ENCODE data around the gene RPTOR.
A peak's percentile ranks its signal among the peaks of the same experiment; 100 is the strongest.

Gene RPTOR

DNA sequence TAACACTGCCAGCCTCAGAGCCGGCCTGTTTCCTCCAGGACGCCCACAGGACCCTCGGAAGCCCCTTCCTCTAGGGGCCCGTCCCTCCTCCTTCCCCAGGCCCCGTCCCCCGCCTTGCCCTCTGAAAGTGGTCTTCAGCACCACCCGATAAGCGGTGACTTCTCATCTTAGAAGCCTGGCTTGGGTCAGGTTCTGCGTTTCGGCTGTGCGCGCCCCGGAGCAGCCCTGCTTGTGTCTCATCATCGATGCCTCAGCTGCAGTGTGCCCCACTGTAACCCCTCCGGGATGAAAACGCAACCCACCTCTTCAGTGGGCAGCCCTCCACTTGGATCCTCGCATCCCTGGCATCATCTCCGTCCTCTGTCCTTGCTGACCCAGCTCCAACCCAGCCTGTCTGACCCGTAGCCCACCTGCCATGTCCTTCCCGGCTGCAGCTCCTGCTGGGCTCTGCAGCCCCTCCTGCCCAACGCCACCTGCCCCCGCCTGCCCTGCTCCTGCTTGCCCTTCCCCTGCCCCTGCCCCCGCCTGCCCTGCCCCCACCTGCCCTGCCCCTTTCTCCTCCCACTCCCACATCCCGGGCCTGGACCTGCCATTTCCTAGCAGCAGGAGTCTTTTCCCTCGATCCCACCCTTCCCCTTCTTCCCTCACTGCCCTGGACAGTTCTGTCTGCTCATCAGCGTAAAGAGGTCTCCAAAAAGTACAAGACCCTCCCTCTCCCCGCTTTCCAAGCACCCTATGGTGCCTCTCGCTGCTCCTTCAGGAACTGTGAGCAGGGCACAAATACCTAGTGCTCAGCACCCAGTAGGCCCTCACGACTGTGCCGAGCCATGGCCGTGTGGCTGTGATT lies 334.5 kb downstream of the RPTOR start:
- no peak for DNase-seq (ENCODE audit: low read depth)

DNA sequence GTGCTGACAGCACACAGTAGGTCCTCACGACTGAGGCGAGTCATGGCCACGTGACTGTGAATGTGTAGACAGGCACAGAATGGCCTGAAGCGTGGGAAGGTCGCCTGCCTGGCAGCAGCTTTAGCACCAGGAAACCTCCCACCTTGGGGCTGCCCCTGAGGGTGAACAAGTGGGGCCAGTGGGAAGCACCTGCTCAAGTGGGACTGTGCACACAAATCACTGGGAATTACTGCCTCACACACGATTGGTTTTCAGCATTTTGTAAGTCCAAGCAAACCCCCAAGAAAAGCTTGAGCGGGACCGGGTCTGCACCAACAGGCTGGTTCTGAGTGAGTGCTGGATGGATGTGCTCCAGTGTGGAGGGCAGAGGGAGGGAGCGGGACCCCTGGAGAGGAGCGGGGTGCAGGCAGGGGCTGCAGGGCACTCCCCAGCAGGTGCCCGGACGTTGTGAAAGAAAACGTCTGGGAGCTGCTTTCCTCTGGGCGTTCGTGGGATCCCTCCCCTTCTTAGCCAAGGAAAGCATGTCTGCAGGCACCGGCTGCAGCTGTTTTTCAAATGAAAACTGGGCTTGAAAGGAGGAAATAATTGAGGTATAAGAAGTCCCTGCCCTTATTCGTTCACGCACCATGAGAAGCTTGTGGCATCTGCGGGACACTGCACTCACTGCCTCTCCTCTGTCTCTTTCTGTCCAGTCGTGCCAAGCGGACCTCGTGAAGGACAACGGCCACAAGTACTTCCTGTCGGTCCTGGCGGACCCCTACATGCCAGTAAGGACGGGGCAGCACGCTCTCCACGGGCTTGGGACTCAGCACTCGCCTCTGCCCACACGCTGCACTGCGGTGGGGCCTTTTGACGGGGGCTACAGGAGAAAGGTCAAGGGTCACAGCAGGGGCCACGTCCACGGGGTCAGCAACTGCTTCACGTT lies 335.3 kb downstream of the RPTOR start:
- DNase-seq (ENCODE audit: low read depth) = no peak

DNA sequence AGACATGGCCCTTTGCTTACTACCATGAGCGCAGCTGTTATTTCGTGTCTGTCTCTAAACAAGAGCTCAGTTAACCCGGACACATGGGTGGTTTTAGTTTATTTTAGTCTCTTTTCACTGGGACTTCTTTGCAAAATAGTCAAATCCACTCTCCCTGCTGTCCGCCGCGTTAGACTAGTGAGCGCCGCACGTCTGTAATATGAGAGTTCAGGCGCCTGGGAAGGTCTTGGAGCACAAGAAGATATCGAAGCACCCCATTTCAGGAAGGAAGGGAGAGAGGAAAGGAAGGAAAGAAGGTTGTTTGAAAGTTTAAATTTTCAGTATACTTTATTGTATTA lies 336.0 kb downstream of the RPTOR start:
- DNase-seq (ENCODE audit: low read depth) = no peak

DNA sequence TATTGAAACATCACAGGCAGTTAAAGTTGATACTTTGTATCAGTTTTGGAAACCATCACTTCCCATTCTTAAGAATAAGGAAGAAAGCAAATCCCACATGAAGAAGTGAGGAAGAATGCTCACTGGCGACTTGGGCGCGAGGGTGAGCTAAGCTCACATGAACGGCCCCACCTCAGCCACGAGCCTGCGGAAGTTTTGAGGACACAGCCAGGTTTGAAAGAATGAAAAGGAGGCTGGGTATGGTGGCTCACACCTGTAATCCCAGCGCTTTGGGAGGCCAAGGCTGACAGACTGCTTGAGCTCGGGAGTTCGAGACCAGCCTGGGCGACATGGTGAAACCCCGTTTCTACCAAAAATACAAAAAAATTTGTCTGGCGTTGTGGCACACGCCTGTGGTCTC lies 336.7 kb downstream of the RPTOR start:
- DNase-seq (ENCODE audit: low read depth) = no peak

DNA sequence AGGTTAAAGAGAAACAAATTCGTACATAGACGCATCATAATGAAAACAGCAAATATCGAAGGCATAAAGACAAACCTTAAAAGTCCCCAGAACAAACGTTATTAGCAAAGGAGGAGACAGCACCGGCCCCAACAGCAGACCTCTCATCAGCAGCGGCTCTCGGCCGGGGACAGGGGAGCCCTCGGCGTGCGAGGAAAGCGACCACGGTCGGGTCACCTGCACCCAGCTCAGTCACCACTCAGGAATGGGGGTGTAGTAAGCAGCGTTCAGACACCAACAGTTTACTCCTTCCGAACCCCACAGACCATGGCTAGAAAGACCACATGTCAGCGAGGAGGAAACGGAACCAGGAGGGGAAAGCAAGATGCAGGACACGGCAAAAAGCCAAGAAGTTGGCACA lies 337.7 kb downstream of the RPTOR start:
- no peak for DNase-seq (ENCODE audit: low read depth)

DNA sequence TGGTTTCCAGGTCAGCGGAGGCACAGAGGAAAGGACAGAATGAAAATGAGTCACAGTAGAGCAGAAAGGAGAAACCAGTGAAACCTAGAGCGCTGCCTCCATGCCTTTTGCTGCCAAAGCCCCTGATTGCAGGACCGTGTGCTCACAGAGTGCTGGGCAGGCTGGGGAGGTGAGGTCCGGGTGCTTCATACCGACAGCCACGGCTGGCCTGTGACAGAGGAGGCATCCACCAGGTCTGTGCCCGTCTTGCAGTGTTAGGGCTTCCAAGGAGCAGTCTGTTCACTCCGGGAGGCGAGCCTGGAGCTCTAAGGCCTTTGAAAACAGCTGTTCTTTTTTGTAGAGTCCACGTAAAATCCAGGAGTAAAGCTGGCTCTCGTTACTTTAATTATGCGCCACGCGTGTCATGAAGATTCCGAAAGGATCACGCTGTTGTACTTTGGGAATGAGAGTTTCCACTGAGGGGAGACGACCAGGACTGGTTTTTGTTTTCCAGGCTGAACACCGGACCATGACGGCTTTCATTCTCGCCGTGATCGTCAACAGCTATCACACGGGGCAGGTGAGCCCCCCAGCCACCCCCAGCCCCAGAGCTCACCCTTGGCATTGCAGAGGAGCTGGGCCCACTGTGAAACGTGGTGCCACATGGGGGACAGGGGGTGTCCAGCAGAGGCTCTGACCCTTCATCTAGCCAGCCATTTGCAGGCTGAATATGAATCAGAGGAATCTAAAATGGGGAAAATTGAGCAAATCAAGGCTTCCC lies 338.5 kb downstream of the RPTOR start:
- no peak for DNase-seq (ENCODE audit: low read depth)

DNA sequence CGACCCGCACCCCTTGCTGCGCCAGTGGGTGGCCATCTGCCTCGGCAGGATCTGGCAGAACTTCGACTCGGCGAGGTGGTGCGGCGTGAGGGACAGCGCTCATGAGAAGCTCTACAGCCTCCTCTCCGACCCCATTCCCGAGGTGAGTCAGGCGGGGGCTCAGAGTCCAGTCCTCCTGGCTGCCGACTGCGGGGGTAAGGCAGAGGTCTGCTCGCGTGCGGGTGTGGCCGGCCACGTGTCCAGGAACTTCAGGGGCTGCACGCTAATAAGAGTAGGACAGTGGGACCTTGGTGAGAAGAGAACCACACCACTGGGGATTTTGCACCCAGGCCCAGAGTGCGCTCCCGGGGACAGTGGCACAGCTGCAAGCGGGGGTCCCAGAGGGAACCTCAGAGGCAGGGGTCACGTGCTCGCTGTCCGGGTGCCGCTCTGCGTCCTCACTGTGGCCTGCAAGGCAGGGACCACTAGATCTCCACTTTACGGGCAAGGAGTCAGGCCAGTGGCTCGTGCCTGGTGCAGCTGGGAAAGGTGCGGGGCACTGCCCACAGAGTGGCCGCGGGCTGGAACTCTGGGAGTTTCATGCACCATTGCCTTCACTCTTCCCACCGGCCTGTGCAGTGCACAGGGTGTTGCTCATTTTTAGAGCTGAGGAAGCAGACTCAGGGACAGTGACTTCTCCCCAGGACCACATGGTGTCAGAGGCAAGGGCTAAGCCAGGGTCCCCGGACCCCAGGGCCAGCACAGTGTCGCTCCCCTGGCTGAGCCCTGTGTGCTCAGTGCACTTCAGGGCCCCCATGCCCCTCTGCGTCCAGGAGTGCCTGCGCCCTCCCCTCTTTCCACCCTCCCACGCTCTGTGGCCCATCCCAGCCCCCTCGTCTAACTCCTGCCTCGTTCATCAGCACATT lies 339.4 kb downstream of the RPTOR start:
- no peak for DNase-seq (ENCODE audit: low read depth)

DNA sequence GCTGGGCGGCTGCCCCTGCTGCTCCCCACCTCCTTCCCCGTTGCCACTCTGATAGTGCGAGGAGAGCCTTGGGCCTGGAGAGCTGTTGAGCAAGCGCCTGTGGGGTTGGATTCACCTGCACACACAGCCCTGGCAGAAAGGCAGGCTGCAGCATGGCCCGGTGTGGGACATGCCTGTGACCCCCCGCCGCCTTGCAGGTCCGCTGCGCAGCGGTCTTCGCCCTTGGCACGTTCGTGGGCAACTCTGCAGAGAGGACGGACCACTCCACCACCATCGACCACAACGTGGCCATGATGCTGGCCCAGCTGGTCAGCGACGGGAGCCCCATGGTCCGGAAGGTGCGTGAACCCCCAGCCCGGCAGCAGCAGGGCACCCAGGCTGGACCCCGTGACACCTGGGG lies 340.2 kb downstream of the RPTOR start:
- DNase-seq (ENCODE audit: low read depth) = no peak

DNA sequence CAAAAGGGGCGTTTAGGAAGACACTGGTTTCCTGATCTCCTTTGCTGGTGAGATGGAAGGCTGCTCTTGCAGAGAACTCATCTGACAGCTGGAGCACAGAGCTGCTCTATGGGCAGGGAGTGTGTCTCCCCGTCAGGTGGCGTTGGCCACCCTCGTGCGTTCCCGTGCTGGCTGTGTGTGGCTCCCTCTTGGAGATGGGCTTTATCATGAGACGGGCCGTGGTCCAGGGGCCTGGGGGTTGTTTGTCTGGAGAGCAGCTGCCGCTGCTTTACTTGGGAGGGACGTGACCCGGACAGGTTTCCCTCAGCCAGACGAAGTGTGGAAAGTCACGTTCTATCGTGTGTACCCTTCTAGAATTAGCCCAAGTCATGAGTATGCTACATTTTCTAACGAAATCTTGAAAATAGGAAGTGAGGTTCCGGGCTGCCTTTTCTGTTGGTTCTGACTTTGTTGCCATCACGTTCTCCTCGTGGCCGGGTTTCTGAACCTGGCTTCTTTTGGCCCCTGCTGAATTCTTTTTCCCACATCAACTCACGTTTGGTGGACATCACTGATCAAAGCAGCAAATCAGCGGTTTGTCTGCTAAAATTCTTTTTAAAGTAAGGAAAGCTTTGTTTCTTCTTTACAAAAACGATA lies 341.4 kb downstream of the RPTOR start:
- no peak for DNase-seq (ENCODE audit: low read depth)

DNA sequence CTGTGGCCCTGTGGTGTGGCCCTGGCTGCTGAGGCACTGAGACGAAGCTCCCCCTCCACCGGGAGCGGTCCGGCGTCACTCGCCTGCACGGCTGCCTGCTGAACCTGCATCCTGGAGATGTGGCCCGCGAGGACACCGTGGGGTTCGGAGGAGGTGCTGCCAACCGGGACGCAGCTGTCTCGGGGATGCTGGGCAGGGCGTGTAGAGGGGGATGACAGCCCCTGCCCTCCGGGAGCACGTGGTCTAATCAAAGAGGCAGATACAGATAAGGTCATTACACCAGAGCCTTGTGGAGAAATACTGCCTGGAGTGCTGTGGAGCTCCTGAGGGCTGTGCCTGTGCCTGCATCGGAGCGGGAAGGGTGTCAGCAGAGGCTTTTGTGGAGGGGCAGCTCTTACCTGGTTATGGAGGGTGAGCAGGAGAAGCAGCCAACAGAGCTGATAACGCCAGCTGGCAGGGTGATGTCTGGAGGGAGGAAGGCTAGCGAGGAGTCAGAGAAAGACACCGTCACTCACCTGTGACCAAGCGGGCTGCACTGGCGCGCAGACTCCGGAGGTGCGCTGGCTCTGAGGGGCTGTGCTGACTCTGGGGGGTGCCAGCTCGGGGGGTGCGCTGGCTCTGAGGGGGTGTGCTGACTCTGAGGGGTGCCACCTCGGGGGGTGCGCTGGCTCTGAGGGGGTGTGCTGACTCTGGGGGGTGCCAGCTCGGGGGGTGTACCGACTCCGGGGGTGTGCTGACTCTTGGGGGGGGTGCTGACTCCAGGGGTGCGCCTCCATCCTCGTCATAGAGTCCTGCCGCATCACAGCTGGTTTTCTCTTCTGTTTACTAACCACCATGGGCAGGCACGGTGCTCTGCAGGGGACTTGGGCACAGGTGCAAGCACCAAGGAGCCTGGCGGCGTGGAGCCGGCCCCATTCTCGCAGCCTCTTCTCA lies 342.3 kb downstream of the RPTOR start:
- no peak for DNase-seq (ENCODE audit: low read depth)

DNA sequence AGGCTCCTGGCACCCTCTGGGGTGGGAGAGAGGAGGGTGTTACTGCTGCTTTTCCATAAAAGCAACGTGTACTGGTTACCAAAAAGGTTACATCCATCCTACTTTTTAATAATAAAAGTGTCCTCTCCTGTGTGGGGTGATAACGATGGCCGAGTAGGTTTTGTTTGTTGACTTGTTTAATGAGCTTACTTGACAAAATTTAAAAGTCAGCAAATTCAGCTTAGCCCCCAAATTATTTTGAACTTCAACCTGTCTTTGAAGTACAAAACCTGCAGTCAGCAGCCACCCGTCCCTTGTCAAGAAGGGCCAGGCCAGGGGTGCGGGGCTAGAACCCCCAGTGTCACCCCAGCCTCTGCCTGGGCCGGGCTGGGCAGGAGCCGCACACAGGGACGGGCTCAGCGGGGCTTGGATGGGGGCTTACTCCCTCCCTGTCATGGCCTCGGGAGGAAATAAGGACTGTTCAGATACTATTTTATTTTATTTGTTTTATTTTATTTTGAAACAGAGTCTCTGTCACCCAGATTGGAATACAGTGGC lies 343.1 kb downstream of the RPTOR start:
- DNase-seq (ENCODE audit: low read depth) = no peak

DNA sequence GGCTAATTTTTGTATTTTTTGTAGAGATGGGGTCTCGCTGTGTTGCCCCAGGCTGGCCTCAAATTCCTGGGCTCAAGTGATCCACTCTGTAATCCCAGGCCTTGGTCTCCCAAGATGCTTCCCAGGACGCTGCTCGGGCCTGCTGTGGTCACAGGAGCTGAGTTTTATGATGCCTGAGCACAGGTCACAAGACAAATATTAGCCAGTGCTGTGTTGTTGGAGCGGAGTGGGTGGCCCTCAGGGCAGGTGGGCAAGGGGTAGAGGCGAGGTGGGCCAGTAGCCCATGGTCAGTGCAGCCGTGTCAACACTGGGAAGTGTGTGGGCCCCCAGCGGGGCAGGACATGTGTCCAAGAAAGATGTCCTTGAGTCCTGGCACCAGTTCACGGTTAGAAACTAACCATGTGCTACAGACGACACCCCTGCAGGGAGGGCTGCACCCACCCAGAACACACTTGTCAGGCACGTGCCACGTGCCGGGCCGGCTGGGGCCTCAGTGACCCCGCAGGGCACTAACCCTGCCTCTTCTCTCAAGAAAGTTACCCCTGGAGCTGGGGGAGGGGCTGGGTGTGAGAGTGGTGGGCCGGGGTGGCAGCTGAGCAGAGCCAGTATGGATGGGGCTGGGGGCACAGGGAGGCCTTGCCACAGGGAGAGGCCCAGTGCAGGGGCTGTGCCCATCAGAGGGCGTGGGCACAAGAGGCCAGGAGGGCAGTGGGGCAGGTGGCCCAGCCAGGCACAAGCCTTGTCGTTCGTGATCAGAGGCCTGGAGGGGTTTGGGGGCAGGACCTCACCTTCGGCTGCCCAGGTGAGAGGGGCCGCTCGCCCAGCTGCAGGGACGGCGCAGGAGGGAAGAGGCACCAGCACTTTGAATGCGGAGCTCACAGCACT lies 343.9 kb downstream of the RPTOR start:
- DNase-seq (ENCODE audit: low read depth) = no peak

DNA sequence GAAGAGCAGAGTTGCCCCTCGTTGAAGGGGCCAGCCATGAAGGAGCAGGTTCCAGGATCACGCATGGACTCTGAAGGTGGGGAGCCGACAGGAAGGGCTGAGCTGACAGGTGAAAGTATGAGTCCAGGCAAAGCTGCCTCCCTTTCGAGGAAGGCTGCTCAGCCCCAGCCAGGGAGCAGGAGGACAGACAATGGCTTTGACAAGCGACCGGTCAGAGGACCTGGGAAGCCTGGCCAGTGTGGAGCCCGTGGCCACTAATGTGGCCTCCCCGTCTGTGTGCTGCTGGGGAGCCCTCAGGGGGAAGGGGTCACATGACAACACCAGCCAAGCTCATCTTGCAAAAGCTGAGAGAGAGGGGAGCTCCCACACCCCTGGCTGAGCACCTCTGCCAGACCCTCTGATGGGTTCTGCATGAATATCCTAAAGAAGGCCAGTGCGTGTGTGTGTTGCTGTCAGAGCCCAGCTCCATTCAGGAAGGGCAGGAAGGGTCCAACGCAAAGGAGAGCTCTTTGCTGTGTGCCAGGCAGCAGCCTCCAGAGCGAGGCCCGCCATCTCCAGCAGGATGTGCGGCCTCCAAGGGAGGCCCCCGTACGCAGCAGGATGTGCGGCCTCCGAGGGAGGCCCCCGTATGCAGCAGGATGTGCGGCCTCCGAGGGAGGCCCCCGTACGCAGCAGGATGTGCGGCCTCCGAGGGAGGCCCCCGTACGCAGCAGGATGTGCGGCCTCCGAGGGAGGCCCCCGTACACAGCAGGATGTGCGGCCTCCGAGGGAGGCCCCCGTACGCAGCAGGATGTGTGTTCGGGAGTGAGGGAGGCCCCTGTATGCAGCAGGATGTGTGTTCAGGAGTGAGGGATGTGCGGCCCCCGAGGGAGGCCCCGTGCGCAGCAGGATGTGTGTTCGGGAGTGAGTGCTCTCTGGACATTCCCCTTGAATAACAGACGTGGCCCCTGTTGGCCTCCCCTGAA lies 344.9 kb downstream of the RPTOR start:
- no peak for DNase-seq (ENCODE audit: low read depth)

DNA sequence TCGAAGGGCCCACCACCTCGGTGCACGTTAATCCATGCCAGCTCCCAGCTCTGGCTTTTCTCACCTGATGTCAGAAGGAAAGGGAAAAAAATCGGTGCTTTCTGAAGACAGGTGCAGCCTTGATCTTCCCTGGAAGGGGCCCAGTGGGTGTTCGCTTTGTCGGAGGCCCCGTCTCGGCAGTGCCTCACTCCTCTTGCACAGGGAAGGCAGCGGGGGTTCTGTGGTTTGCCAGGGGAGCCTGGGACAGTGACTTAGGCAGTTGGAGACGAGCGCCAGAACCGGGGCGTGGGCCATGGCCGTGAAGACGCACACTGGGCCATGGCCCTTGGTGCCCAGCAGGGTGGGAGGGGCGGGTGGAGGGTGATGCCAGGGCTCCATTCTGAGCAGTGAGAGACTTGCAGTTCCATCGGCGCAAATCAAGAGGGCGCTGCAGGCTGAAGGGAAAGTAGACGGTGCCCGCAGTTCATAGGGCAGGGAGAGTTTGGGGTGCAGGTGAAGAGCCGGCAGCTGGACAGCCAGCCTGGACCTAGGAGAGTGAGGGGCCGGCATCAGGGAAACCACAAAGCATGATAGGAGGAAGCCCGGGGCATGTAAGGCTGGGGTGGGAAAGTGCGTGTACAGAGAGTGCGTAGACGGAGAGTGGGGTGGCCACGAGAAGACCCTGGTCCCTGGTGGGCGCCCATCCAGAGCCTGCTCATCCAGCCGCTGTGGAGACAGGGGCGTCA lies 345.7 kb downstream of the RPTOR start:
- peak; percentile 27 for DNase-seq (ENCODE audit: low read depth)

DNA sequence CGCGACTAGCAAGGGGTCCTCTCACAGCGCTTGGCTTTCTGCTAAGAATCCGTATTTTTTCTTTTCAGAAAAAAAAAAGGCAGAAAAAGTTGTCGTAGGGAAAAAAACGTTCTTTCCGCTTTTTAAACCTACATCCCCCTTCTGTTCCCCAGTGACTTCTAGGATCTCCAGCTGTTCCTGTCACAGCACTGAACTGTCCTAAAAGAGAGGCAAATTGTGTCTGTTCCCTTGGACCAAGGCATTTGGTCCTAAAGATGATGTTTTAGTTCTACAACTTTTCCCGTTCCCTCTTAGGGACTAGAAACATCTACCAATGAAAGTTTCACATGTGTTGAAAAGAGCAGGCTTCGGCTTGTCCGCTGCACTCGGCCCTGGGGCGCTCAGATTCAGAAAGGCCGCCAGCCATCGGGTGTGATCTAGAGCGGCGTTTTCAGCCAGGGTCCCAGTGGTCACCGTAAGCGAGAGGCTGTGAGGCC lies 346.3 kb downstream of the RPTOR start:
- DNase-seq (ENCODE audit: low read depth) = no peak

DNA sequence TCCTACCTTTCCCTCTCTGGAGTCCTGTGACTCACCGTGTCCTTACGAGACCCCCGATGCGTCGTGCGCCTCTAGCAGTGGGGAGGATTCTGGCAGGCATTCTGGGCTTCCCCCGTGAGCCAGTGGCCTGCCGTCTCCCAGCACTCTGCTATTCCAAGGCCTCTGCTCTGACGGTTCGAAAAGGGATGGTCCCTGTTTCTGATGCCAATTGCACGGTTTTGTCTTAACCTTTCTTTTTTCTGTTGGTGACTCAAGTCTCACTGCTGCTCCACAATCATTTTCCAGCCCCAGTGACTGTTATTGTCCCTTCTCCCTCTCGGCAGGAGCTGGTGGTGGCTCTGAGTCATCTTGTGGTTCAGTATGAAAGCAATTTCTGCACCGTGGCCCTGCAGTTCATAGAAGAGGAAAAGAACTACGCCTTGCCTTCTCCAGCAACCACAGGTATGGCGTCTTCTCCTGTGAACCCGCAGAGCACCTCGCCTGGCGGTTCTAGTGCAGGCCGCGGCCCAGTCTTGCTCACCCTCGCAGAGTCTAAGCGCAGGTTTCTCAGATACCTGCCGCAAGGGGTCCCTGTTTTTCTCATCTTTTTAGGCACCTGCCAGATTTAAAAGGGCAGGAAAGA lies 346.9 kb downstream of the RPTOR start:
- DNase-seq (ENCODE audit: low read depth) = peak; percentile 69
